NCI-H1417 treated with DMSO at 0.1 percent for 48 hours (cell line): ENCODE results near the gene DNAJC13.
A peak's percentile ranks its signal among the peaks of the same experiment; 100 is the strongest.
"Not testable (repeated sequence)": the region's sequence is repeated elsewhere in the genome, so short reads cannot be mapped to it uniquely, and the experiment has no call there.

Experiments
- DNase-seq: peaks from one replicate; lab custom pipeline; 2025; lab: John Stamatoyannopoulos, UW

Gene DNAJC13

GRCh38 chr3:132416807-132417694 is at the start of gene DNAJC13:
Gene DNAJC13 (plus strand): TSS chr3:132417502. CDS start chr3:132434551, 17,049 bp downstream.
- peak; percentile 87 for DNase-seq

- DNase-seq = no peak
Observed at GRCh38 chr3:132368515-132368914, 48.8 kb upstream of the DNAJC13 start.

GRCh38 chr3:132368962-132369361 is 48.3 kb upstream of the DNAJC13 start:
- no peak for DNase-seq

- DNase-seq = not testable (repeated sequence)
Observed at GRCh38 chr3:132376945-132377354, 40.4 kb upstream of the DNAJC13 start.

- no peak for DNase-seq
Observed at GRCh38 chr3:132378048-132378762, 39.1 kb upstream of the DNAJC13 start.

GRCh38 chr3:132378846-132379245 is 38.5 kb upstream of the DNAJC13 start:
- no peak for DNase-seq

GRCh38 chr3:132380920-132381319 is 36.4 kb upstream of the DNAJC13 start:
- DNase-seq = no peak

GRCh38 chr3:132381348-132381944 is 35.9 kb upstream of the DNAJC13 start:
- DNase-seq = no peak

GRCh38 chr3:132382267-132382666 is 35.0 kb upstream of the DNAJC13 start:
- no peak for DNase-seq

- DNase-seq = no peak
Observed at GRCh38 chr3:132382688-132383194, 34.6 kb upstream of the DNAJC13 start.

GRCh38 chr3:132386259-132386658 is 31.0 kb upstream of the DNAJC13 start:
- no peak for DNase-seq

GRCh38 chr3:132392675-132393074 is 24.6 kb upstream of the DNAJC13 start:
- not testable (repeated sequence) for DNase-seq

- no peak for DNase-seq
Observed at GRCh38 chr3:132394320-132394719, 23.0 kb upstream of the DNAJC13 start.

GRCh38 chr3:132395126-132395525 is 22.2 kb upstream of the DNAJC13 start:
- no peak for DNase-seq

GRCh38 chr3:132396255-132396654 is 21.0 kb upstream of the DNAJC13 start:
- no peak for DNase-seq

- DNase-seq = not testable (repeated sequence)
Observed at GRCh38 chr3:132396776-132397175, 20.5 kb upstream of the DNAJC13 start.

- no peak for DNase-seq
Observed at GRCh38 chr3:132399054-132399929, 18.0 kb upstream of the DNAJC13 start.

- DNase-seq = no peak
Observed at GRCh38 chr3:132401255-132401654, 16.0 kb upstream of the DNAJC13 start.

- no peak for DNase-seq
Observed at GRCh38 chr3:132404276-132404675, 13.0 kb upstream of the DNAJC13 start.

GRCh38 chr3:132405188-132405587 is 12.1 kb upstream of the DNAJC13 start:
- DNase-seq = no peak

GRCh38 chr3:132405609-132406299 is 11.5 kb upstream of the DNAJC13 start:
- DNase-seq = no peak
